Trophoblast cell (in vitro differentiated cells and primary cell): ENCODE measurements around the gene RWDD1.

Experiments used
- DNase-seq, 2 donors: peaks; one replicate each; pipeline ENCODE4 v3.0.0-alpha.2; 2016
- H2AFZ ChIP-seq: 2 replicates; pipeline ENCODE4 v1.6.1; 2013; ENCODE audit warnings: low read length, moderate library complexity, mild to moderate bottlenecking; ENCODE audit not compliant: insufficient read depth, poor library complexity
- H2AK5ac ChIP-seq: 2 replicates; pipeline ENCODE4 v1.6.1; 2013; ENCODE audit warnings: mild to moderate bottlenecking, low read length
- H2BK120ac ChIP-seq: 2 replicates; pipeline ENCODE4 v1.6.1; 2013; ENCODE audit warnings: low read length, mild to moderate bottlenecking, moderate library complexity; ENCODE audit not compliant: insufficient read depth, poor library complexity
- H2BK12ac ChIP-seq: 2 replicates; pipeline ENCODE4 v1.6.1; 2013; ENCODE audit warnings: mild to moderate bottlenecking, low read length, moderate library complexity
- H2BK5ac ChIP-seq: 2 replicates; pipeline ENCODE4 v1.6.1; 2013; ENCODE audit warnings: low read length, low read depth, moderate library complexity, mild to moderate bottlenecking; ENCODE audit not compliant: poor library complexity
- H3K14ac ChIP-seq: 2 replicates; pipeline ENCODE4 v1.6.1; 2013; ENCODE audit warnings: mild to moderate bottlenecking, low read length
- H3K18ac ChIP-seq: 2 replicates; pipeline ENCODE4 v1.6.1; 2013; ENCODE audit warnings: mild to moderate bottlenecking, low read length
- H3K23ac ChIP-seq: 2 replicates; pipeline ENCODE4 v1.6.1; 2013; ENCODE audit warnings: low read length
- H3K27ac ChIP-seq: 2 replicates; pipeline ENCODE4 v1.5.1; 2013; ENCODE audit warnings: low read depth, mild to moderate bottlenecking, inconsistent platforms, low read length, moderate library complexity
- H3K27me3 ChIP-seq: 2 replicates; pipeline ENCODE4 v1.6.1; 2013; ENCODE audit warnings: inconsistent platforms, mild to moderate bottlenecking, low read length, moderate library complexity; ENCODE audit not compliant: insufficient read depth
- H3K36me3 ChIP-seq, 2 experiments: 1 replicate in 1 of 2; 2 replicates in 1 of 2; pipeline ENCODE4 v1.6.1; 2013; ENCODE audit warnings: low read length in 2 of 2, mild to moderate bottlenecking in 2 of 2, moderate library complexity in 1 of 2; ENCODE audit not compliant: insufficient read depth in 2 of 2, control insufficient read depth in 1 of 2
- H3K4ac ChIP-seq: 2 replicates; pipeline ENCODE4 v1.6.1; 2013; ENCODE audit warnings: low read depth, mild to moderate bottlenecking, low read length, moderate library complexity
- H3K4me1 ChIP-seq, 2 experiments: 1 replicate in 1 of 2; 2 replicates in 1 of 2; pipeline ENCODE4 v1.6.1; 2013; ENCODE audit warnings: low read length in 2 of 2, mild to moderate bottlenecking in 2 of 2, moderate library complexity in 1 of 2; ENCODE audit not compliant: insufficient read depth in 2 of 2, control insufficient read depth in 1 of 2
- H3K4me2 ChIP-seq: 2 replicates; pipeline ENCODE4 v1.6.1; 2013; ENCODE audit warnings: inconsistent platforms, mild to moderate bottlenecking, low read length, moderate library complexity
- H3K4me3 ChIP-seq: 2 replicates; pipeline ENCODE4 v1.5.1; 2013; ENCODE audit warnings: mild to moderate bottlenecking, low read depth, low read length, inconsistent platforms
- H3K79me1 ChIP-seq: one replicate; pipeline ENCODE4 v1.6.1; 2013; ENCODE audit warnings: low read length
- H3K79me2 ChIP-seq: 2 replicates; pipeline ENCODE4 v1.6.1; 2013; ENCODE audit warnings: low read length, mild to moderate bottlenecking; ENCODE audit not compliant: control insufficient read depth, insufficient read depth, poor library complexity
- H3K9ac ChIP-seq: 2 replicates; pipeline ENCODE4 v1.6.1; 2013; ENCODE audit warnings: mild to moderate bottlenecking, low read length
- H3K9me3 ChIP-seq: 2 replicates; pipeline ENCODE4 v1.6.1; 2013; ENCODE audit warnings: low read depth, mild to moderate bottlenecking, control low read depth, inconsistent platforms, low read length; ENCODE audit not compliant: insufficient read depth
- H4K12ac ChIP-seq: 2 replicates; pipeline ENCODE4 v1.6.1; 2013; ENCODE audit warnings: low read depth, mild to moderate bottlenecking, low read length, moderate library complexity
- H4K8ac ChIP-seq: 2 replicates; pipeline ENCODE4 v1.6.1; 2013; ENCODE audit warnings: low read depth, mild to moderate bottlenecking, low read length, moderate library complexity
- H4K91ac ChIP-seq: one replicate; pipeline ENCODE4 v1.6.1; 2013; ENCODE audit warnings: low read depth, mild to moderate bottlenecking, low read length, moderate library complexity
- WGBS: extraction: QIAGEN DNeasy Blood & Tissue Kit; methylation state at CpG from one replicate; pipeline ENCODE4 v1.1.7; 2013; ENCODE audit warnings: missing lambda C conversion rate; ENCODE audit not compliant: insufficient read length, insufficient coverage; ENCODE audit errors: extremely low coverage; 5-methylcytosine and 5-hydroxymethylcytosine counted together

The RWDD1 gene

DNA sequence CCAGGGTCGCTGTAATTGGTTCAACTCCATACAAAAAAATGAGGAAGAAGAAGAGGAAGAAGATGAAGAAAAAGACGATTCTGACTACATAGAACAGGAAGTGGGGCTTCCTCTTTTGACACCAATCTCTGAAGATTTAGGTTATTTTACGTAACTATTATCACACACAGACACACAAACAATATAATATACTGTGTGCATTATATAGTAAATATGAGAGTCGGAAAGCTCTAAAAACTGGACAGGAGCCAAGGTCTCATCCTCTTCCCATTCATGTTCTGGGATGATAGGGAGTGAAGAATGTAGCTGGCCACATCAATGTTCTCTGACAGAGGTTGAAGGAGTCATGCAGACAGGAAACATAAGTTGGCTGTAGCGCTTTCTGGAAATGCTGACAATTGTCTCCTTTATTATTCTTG is 58.3 kb downstream of the RWDD1 start:
- Histone ChIP-seq H3K18ac (no peak overlapping the region), H2BK12ac (no peak overlapping the region), H3K79me2 (no peaks in the 10 kb centered on the region), H3K4me3 (no peak overlapping the region), H3K36me3 (peaks cover 2 to 3% of the 10 kb centered on the region in 2 experiments), H2BK5ac (no peak overlapping the region), H3K27me3 (no peaks in the 10 kb centered on the region), H4K91ac (no peak overlapping the region), H3K79me1 (no peaks in the 10 kb centered on the region), H3K9ac (no peak overlapping the region), H3K14ac (no peak overlapping the region), H2AK5ac (no peak overlapping the region), H2BK120ac (no peak overlapping the region), H3K4me2 (no peak overlapping the region), H2AFZ (no peak overlapping the region), H4K8ac (no peak overlapping the region), H3K27ac (no peak overlapping the region), H3K23ac (no peak overlapping the region), H3K4me1 (no peaks in the 10 kb centered on the region), H3K9me3 (no peaks in the 10 kb centered on the region), H3K4ac (no peak overlapping the region), H4K12ac (no peak overlapping the region)
- no CpG with 5 or more reads among the region's 5 CpGs for WGBS
- DNase-seq = no peak

DNA sequence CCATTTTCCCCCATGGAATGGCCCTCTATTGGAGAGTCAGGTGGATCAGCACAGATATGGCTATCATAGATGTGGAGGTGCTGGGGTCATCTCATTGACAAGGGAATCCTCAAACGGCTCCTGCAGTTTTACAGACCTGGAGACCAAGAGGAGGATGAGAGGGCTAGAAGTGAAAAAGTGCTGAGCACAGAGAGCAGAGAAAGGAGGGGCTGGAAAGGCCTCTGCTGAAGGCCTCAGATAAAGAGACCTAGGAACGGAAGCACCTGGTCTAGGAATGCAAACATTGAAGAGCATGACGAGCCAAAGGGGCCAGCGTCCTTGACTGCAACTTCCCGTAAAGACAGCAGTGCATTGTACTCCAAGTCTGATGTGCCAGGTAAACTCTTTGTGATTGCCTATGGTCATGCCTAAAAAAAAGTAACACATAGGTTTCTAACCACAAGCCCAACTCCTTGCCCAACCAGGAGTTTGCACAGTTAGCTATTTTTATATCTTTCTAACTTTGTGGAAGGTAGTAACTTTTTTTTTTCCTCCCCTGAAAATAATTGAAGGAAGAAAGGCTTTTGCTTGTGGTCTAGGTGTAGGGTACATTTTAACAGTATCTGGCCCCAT is 60.2 kb downstream of the RWDD1 start:
- H3K79me2 ChIP-seq = no peaks in the 10 kb centered on the region
- no peak overlapping the region for H2BK12ac ChIP-seq
- H2BK5ac ChIP-seq = no peak overlapping the region
- no peak overlapping the region for H3K4me2 ChIP-seq
- DNase-seq = peak in 1 of 2 donors; percentile 44
- no CpG with 5 or more reads among the region's 5 CpGs for WGBS
- peaks cover 2 to 5% of the 10 kb centered on the region in 2 experiments for H3K36me3 ChIP-seq
- H3K18ac ChIP-seq = no peak overlapping the region
- H3K27ac ChIP-seq = no peak overlapping the region
- H4K91ac ChIP-seq = no peak overlapping the region
- H3K9me3 ChIP-seq = no peaks in the 10 kb centered on the region
- H2AFZ ChIP-seq = no peak overlapping the region
- no peak overlapping the region for H2BK120ac ChIP-seq
- H2AK5ac ChIP-seq = no peak overlapping the region
- H3K9ac ChIP-seq = no peak overlapping the region
- no peak overlapping the region for H4K8ac ChIP-seq
- H3K4me3 ChIP-seq = no peak overlapping the region
- H3K4me1 ChIP-seq = no peaks in the 10 kb centered on the region
- no peak overlapping the region for H3K23ac ChIP-seq
- H3K79me1 ChIP-seq = no peaks in the 10 kb centered on the region
- no peak overlapping the region for H4K12ac ChIP-seq
- H3K4ac ChIP-seq = no peak overlapping the region
- H3K27me3 ChIP-seq = no peaks in the 10 kb centered on the region
- H3K14ac ChIP-seq = no peak overlapping the region

DNA sequence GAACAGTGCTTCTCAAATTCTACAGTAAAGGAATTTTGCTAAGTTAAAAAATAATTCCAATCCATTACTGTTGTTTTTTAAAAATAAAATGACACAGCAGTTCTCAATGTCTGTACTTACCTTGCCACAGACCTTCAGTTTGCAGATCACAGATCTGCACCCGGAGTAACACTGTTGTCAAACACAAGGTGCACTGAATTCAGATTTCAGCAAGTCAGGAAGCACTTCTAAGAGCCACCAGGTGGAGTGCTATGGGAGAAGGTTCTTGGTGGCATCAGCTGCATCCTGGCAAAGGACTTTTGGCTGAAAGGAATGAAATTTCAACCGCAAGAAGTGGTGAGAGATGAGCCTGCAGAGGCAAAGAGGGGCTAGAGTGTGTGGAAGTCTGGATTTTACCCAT is 62.4 kb downstream of the RWDD1 start:
- no peak overlapping the region for H3K4me2 ChIP-seq
- H4K12ac ChIP-seq = no peak overlapping the region
- H3K27me3 ChIP-seq = no peaks in the 10 kb centered on the region
- H4K8ac ChIP-seq = no peak overlapping the region
- no peaks in the 10 kb centered on the region for H3K4me1 ChIP-seq
- no peak overlapping the region for H2BK5ac ChIP-seq
- no peak for DNase-seq
- peaks cover 1% of the 10 kb centered on the region for H3K9me3 ChIP-seq
- H2BK12ac ChIP-seq = no peak overlapping the region
- H4K91ac ChIP-seq = no peak overlapping the region
- no peak overlapping the region for H2AFZ ChIP-seq
- no peaks in the 10 kb centered on the region for H3K79me1 ChIP-seq
- no peak overlapping the region for H2BK120ac ChIP-seq
- H3K4me3 ChIP-seq = no peak overlapping the region
- H3K23ac ChIP-seq = no peak overlapping the region
- no peak overlapping the region for H3K4ac ChIP-seq
- H3K14ac ChIP-seq = no peak overlapping the region
- H3K27ac ChIP-seq = no peak overlapping the region
- H3K36me3 ChIP-seq = peaks cover 3 to 6% of the 10 kb centered on the region in 2 experiments
- no peak overlapping the region for H3K9ac ChIP-seq
- H3K18ac ChIP-seq = no peak overlapping the region
- WGBS = no CpG with 5 or more reads among the region's 2 CpGs
- H2AK5ac ChIP-seq = no peak overlapping the region
- H3K79me2 ChIP-seq = no peaks in the 10 kb centered on the region
